ENCODE measurements around the gene CEBPB. TPM values are rescaled to one million over a fixed set of nuclear protein-coding genes. Genes with fewer than 3 reads are reported as not detected.

The CEBPB gene
- total RNA-seq, 1 donor from 2014 or later: 33.8 TPM

DNA sequence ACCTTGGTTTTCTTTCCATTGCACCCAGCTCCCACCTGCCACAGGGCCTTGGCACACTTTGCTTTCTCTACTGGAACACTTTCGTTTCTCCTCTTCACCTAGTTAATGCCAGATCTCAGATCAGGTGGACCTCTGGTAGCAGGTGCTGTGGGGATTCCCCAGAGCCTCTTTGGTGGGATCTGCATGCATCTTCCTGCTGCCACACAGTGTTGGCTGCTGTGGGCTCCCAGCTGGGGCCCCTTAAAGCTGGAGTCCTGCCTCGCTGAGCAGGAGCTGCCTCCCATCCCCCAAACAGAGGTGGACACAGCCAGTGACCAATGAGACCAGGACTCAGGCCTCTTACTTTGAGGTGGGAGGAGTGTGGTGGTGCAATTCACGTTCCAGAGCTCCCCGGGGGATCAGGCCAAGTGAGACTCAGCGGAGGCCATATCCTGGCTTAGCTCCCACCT is 28.4 kb downstream of the CEBPB start:
- H3K36me3 Mint-ChIP-seq (ENCODE audit: low read depth, unreplicated experiment): peaks cover 5% of the 10 kb centered on the region
- no peaks in the 10 kb centered on the region for H3K79me2 ChIP-seq (ENCODE audit: insufficient read depth, low read length)
- no peak for DNase-seq (ENCODE audit: low read depth)
- H3K4me3 ChIP-seq (ENCODE audit: insufficient read depth, low read depth, low read length): no peak overlapping the region
- H4K20me1 ChIP-seq (ENCODE audit: insufficient read depth, low read length): no peaks in the 10 kb centered on the region
- peaks cover 32% of the 10 kb centered on the region for H3K27me3 Mint-ChIP-seq (ENCODE audit: low read depth, unreplicated experiment)
- H3K27ac ChIP-seq (ENCODE audit: low read depth, low read length): no peak overlapping the region
- H3K9ac ChIP-seq (ENCODE audit: low read length): no peak overlapping the region
- peaks cover 3% of the 10 kb centered on the region for H3K27me3 ChIP-seq (ENCODE audit: insufficient read depth, low read length)
- H3K9me3 ChIP-seq (ENCODE audit: insufficient read depth, low read depth, low read length): no peaks in the 10 kb centered on the region
- H3K27ac Mint-ChIP-seq (ENCODE audit: unreplicated experiment): peak overlapping the region; percentile 3
- no peak overlapping the region for H3K4me2 ChIP-seq (ENCODE audit: low read length)
- no peak for FAIRE-seq
- H3K4me3 Mint-ChIP-seq (ENCODE audit: unreplicated experiment): no peak overlapping the region
- TF ChIP-seq EZH2 (IDR thresholded peaks at IDR 0.05; ENCODE audit: insufficient read depth, low read length): no peak
- TF ChIP-seq, protein P1, sequence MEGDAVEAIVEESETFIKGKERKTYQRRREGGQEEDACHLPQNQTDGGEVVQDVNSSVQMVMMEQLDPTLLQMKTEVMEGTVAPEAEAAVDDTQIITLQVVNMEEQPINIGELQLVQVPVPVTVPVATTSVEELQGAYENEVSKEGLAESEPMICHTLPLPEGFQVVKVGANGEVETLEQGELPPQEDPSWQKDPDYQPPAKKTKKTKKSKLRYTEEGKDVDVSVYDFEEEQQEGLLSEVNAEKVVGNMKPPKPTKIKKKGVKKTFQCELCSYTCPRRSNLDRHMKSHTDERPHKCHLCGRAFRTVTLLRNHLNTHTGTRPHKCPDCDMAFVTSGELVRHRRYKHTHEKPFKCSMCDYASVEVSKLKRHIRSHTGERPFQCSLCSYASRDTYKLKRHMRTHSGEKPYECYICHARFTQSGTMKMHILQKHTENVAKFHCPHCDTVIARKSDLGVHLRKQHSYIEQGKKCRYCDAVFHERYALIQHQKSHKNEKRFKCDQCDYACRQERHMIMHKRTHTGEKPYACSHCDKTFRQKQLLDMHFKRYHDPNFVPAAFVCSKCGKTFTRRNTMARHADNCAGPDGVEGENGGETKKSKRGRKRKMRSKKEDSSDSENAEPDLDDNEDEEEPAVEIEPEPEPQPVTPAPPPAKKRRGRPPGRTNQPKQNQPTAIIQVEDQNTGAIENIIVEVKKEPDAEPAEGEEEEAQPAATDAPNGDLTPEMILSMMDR (IDR thresholded peaks at IDR 0.05; ENCODE audit: insufficient read depth, low read depth, low read length): no peak
- H3K4me1 Mint-ChIP-seq (ENCODE audit: low read depth, unreplicated experiment): peaks cover 10% of the 10 kb centered on the region
- no peak overlapping the region for H2AFZ ChIP-seq (ENCODE audit: low read depth, low read length)
- no peaks in the 10 kb centered on the region for H3K36me3 ChIP-seq (ENCODE audit: insufficient read depth, low read length)
- peaks cover 7% of the 10 kb centered on the region for H3K9me3 Mint-ChIP-seq (ENCODE audit: unreplicated experiment)
- peaks cover 6% of the 10 kb centered on the region for H3K4me1 ChIP-seq (ENCODE audit: insufficient read depth, low read length)

DNA sequence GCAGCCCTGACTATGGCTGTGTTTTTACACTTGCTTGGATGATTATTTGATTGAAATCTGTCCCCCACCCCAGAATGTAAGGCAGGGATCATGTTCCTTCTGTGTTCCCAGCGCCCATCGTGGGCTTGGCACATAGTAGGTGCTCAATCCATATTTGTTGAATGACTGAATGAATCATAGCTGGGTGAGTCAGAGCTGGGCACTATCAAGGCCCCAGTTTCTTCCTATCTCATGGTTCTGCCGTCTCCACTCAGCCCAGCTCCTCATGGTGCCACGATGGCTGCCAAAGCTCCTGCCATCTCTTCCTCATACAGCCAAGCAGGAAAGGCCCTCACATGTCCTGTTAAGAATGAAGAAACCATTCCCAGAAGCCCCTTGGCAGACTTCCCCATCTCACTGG is 29.0 kb downstream of the CEBPB start:
- H3K4me1 Mint-ChIP-seq (ENCODE audit: low read depth, unreplicated experiment): peaks cover 10% of the 10 kb centered on the region
- Histone ChIP-seq H4K20me1 (ENCODE audit: insufficient read depth, low read length) (no peaks in the 10 kb centered on the region), H3K27me3 (ENCODE audit: insufficient read depth, low read length) (peaks cover 3% of the 10 kb centered on the region), H3K9me3 (ENCODE audit: insufficient read depth, low read depth, low read length) (no peaks in the 10 kb centered on the region), H3K27ac (ENCODE audit: low read depth, low read length) (no peak overlapping the region), H3K79me2 (ENCODE audit: insufficient read depth, low read length) (no peaks in the 10 kb centered on the region), H3K36me3 (ENCODE audit: insufficient read depth, low read length) (no peaks in the 10 kb centered on the region), H3K4me1 (ENCODE audit: insufficient read depth, low read length) (peaks cover 9% of the 10 kb centered on the region), H3K9ac (ENCODE audit: low read length) (no peak overlapping the region), H3K4me2 (ENCODE audit: low read length) (no peak overlapping the region), H3K4me3 (ENCODE audit: insufficient read depth, low read depth, low read length) (no peak overlapping the region), H2AFZ (ENCODE audit: low read depth, low read length) (no peak overlapping the region)
- TF ChIP-seq, protein P1 (IDR thresholded peaks at IDR 0.05; ENCODE audit: insufficient read depth, low read depth, low read length): no peak
- TF ChIP-seq EZH2 (IDR thresholded peaks at IDR 0.05; ENCODE audit: insufficient read depth, low read length): no peak
- H3K9me3 Mint-ChIP-seq (ENCODE audit: unreplicated experiment): peaks cover 7% of the 10 kb centered on the region
- no peak overlapping the region for H3K4me3 Mint-ChIP-seq (ENCODE audit: unreplicated experiment)
- H3K27ac Mint-ChIP-seq (ENCODE audit: unreplicated experiment): no peak overlapping the region
- FAIRE-seq (no peak), DNase-seq (ENCODE audit: low read depth) (no peak)
- peaks cover 29% of the 10 kb centered on the region for H3K27me3 Mint-ChIP-seq (ENCODE audit: low read depth, unreplicated experiment)
- peaks cover 5% of the 10 kb centered on the region for H3K36me3 Mint-ChIP-seq (ENCODE audit: low read depth, unreplicated experiment)

- FAIRE-seq (no peak), DNase-seq (ENCODE audit: low read depth) (no peak)
- Histone ChIP-seq H3K79me2 (ENCODE audit: insufficient read depth, low read length) (no peaks in the 10 kb centered on the region), H4K20me1 (ENCODE audit: insufficient read depth, low read length) (no peaks in the 10 kb centered on the region), H3K27ac (ENCODE audit: low read depth, low read length) (no peak overlapping the region), H3K9me3 (ENCODE audit: insufficient read depth, low read depth, low read length) (no peaks in the 10 kb centered on the region), H3K4me1 (ENCODE audit: insufficient read depth, low read length) (peaks cover 11% of the 10 kb centered on the region), H3K9ac (ENCODE audit: low read length) (no peak overlapping the region), H3K4me3 (ENCODE audit: insufficient read depth, low read depth, low read length) (no peak overlapping the region), H2AFZ (ENCODE audit: low read depth, low read length) (no peak overlapping the region), H3K27me3 (ENCODE audit: insufficient read depth, low read length) (peaks cover 3% of the 10 kb centered on the region), H3K4me2 (ENCODE audit: low read length) (no peak overlapping the region), H3K36me3 (ENCODE audit: insufficient read depth, low read length) (no peaks in the 10 kb centered on the region)
- Mint-ChIP-seq H3K27me3 (ENCODE audit: low read depth, unreplicated experiment) (peaks cover 24% of the 10 kb centered on the region), H3K4me1 (ENCODE audit: low read depth, unreplicated experiment) (peaks cover 12% of the 10 kb centered on the region), H3K27ac (ENCODE audit: unreplicated experiment) (no peak overlapping the region), H3K36me3 (ENCODE audit: low read depth, unreplicated experiment) (peaks cover 5% of the 10 kb centered on the region), H3K9me3 (ENCODE audit: unreplicated experiment) (peaks cover 7% of the 10 kb centered on the region), H3K4me3 (ENCODE audit: unreplicated experiment) (no peak overlapping the region)
- no peak for TF ChIP-seq EZH2 (IDR thresholded peaks at IDR 0.05; ENCODE audit: insufficient read depth, low read length)
- TF ChIP-seq, protein P1 (IDR thresholded peaks at IDR 0.05; ENCODE audit: insufficient read depth, low read depth, low read length): no peak
Observed at GRCh38 chr20:50220093-50220893, 29.7 kb downstream of the CEBPB start.

Measured in astrocyte (in vitro differentiated cells and primary cell).